ENCODE measurements around the gene RSPH1.

DNA sequence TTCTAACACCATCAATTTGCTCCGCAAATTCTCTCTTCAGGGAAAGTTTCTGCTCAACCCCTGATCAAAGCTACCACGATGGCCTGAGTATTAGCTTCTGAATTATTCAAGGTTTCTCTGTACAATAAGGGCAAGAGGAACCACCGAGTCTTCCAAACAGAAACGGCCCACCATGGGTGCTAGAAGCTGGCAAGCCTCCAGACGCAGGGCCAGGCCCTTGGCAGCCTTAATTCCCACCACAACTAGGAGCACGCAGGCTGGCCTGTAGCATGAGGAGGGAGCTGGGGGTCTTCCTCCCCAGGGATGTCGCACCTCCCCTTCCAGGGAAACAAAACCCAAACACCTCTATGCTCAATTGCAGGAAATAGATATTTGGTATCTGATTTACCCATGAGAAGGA lies 11.1 kb downstream of the RSPH1 start:
- TF ChIP-seq CTCF (IDR thresholded peaks at IDR 0.05) (no peak), POLR2AphosphoS5 (IDR thresholded peaks at IDR 0.05) (no peak), POLR2A (IDR thresholded peaks at IDR 0.05) (no peak), EP300 (IDR thresholded peaks at IDR 0.05) (no peak)
